T-helper 1 cell treated with Interleukin-12 subunit alpha and Interleukin-12 subunit beta and Interleukin-4 antibody, amounts not matched to agents 30 μg/mL and 1 μg/mL, for 36 hours (primary cell): ENCODE data around the gene C11orf24.

Source experiments
- H3K27ac Mint-ChIP-seq: one replicate; pipeline ENCODE4 v1.8.0; 2021; ENCODE audit warnings: mild to moderate bottlenecking, mixed read lengths
- H3K27me3 Mint-ChIP-seq: one replicate; pipeline ENCODE4 v1.8.0; 2021; ENCODE audit warnings: low read depth, mixed read lengths
- H3K36me3 Mint-ChIP-seq: one replicate; pipeline ENCODE4 v1.8.0; 2021; ENCODE audit warnings: low read depth, mixed read lengths
- H3K4me1 Mint-ChIP-seq: one replicate; pipeline ENCODE4 v1.8.0; 2021; ENCODE audit warnings: low read depth, mixed read lengths
- H3K4me3 Mint-ChIP-seq: one replicate; pipeline ENCODE4 v1.8.0; 2021; ENCODE audit warnings: mild to moderate bottlenecking, moderate library complexity, mixed read lengths
- H3K9me3 Mint-ChIP-seq: one replicate; pipeline ENCODE4 v1.8.0; 2021; ENCODE audit warnings: mixed read lengths

Gene C11orf24

DNA sequence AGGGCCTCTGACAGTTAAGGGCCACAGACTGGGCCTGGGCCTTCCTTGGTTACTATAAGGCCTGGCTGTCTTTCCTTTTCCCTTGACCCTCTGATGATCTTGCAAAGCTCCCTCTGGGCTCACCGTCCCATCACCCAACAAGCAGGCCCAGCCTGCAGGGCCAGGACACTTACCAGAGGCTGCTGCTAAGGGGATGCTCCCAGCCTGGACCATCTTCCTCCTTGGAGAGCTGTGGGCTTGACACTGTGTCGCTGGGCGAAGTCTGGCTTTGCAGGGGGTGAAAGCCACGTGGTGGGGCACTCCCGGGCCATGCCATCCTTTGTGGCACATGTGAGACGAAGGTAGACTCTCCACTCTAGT, 3.9 kb downstream of the C11orf24 start:
- Mint-ChIP-seq H3K4me3 (no peak overlapping the region), H3K9me3 (no peaks in the 10 kb centered on the region), H3K27ac (no peak overlapping the region), H3K27me3 (no peaks in the 10 kb centered on the region), H3K36me3 (peaks cover 18% of the 10 kb centered on the region), H3K4me1 (peaks cover 19% of the 10 kb centered on the region)

DNA sequence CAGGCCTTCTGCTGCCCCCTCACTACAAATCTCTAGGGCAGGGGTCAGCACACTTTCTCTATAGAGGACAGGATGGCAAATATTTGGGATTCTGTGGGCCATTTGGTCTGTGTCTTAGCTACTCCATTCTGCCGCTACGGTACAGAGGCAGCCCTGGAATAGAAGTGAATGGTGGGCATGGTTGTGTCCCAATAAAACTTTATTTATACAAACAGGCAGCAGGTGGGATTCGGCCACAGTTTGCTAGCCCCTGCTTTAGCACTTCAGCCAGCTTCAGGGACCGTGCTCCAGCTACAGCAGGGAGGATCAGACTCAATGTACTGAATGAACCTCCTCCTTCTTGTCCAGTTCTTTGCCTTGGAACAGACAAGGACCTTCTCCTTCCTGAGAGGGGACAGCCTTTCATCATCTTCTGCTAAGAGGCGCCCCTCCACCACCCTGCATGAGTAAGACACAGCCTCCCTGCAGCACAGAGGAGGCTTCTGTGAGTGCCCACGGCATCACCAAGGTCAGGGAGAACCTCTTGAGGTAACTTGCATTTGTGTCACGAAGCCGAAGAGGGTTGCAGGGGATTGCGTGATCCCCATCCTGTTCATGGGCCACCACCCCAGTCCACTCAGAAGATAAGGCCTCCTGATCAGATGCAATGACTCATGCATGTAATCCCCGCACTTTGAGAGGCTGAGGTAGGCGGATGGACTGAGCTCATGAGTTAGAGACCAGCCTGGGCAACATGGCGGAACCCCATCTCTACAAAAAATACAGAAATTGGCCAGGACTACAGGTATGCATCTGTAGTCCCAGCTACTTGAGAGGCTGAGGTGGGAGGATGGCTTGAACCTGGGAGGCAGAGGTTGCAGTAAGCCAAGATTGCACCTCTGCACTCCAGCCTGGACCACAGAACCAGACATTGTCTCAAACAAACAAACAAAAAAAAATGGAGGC, 4.6 kb downstream of the C11orf24 start:
- Mint-ChIP-seq H3K27me3 (no peaks in the 10 kb centered on the region), H3K9me3 (no peaks in the 10 kb centered on the region), H3K4me1 (peaks cover 16% of the 10 kb centered on the region), H3K4me3 (no peak overlapping the region), H3K36me3 (peaks cover 20% of the 10 kb centered on the region), H3K27ac (no peak overlapping the region)

DNA sequence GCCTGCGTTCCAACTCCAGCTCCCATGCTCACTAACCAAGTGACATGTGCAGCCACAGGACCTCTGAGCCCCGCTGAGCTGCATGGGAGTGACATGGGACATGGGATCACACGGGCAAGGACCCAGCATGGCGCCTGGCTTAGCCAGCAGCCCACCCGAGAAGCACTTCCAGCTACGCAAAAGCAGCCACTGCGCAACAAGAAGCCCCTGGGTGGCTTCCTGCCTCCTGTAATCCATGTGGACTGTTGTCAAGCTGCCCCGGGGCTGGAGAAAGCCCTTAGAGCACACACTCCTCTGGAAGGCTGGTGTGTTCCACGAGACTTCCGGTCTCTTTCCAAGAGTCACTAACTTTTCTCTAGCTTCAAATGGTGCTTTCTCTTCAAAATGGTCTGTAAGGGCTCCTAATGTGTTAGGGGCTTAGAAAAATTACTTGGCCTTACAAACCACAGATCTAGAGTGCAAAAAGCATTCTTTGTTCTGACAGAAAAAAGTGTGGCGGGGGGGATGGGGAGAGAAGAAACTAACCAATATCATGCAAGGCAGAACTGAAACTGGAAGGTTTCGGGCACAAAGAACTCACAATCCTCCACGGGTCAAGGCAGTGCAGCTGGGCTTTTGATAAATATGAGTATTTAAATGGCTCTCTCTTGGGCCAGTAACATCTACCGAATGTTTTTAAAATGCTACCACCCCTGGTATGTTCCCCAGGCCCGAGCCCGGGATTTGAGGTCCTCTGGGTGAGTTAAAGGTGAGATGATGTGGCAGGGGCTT, 5.5 kb downstream of the C11orf24 start:
- no peaks in the 10 kb centered on the region for H3K9me3 Mint-ChIP-seq
- no peaks in the 10 kb centered on the region for H3K27me3 Mint-ChIP-seq
- H3K4me3 Mint-ChIP-seq: no peak overlapping the region
- no peak overlapping the region for H3K27ac Mint-ChIP-seq
- peaks cover 23% of the 10 kb centered on the region for H3K36me3 Mint-ChIP-seq
- peaks cover 16% of the 10 kb centered on the region for H3K4me1 Mint-ChIP-seq

DNA sequence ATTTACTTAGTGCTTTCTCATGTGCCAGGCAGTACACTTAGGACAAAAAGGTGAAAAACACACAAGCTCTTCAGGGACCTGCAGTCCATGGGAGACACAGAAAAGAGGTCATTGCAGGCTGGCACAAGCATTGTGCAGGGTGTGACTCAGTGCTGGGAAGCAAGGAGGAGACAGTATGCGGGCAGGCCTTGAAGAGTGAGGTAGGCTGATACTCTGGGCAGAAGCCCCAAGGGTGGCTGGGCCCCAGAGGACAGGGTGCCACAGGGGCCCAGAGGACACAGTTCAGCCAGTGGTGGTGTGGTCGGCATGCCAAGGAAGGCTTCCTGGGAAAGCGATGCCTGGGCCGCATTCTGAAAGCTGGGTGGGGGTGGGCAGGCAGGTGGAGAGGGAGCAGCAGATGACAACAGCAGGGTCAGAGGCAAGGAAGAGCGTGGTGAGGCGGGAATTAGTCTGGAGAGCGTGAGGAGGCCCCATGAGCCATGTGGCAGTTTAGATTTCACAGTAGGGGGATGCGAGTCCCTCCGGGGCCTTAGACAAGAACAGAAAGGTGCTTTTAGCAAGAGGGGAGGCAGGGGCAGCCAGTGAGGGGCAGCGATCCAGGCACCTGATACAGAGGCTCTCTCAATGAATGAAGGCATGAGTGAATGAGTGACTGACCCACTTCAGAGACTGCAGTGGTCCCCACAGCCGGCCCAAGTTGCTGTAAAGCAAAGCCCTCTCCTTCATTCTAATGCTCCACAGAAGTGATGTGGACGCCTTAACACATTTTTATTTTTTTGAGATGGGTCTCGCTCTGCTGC, 6.8 kb downstream of the C11orf24 start:
- H3K4me3 Mint-ChIP-seq: no peak overlapping the region

DNA sequence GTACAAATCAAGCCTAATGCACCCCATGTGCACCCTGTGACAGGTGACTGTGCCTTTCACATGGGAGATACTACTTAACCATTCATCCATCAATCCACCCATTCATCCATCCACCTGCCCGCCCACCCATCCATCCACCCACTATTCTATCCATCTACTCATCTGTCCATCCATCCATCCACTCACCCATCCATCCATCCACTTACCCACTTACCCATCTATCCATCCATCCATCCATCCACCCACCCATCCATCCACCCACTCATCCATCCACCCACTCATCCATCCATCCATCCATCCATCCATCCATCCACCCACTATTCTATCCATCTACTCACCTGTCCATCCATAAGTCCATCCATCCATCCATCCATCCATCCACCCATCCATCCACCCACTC, 7.5 kb downstream of the C11orf24 start:
- H3K4me3 Mint-ChIP-seq: no peak overlapping the region
- peaks cover 27% of the 10 kb centered on the region for H3K36me3 Mint-ChIP-seq
- no peaks in the 10 kb centered on the region for H3K9me3 Mint-ChIP-seq
- no peak overlapping the region for H3K27ac Mint-ChIP-seq
- H3K27me3 Mint-ChIP-seq: no peaks in the 10 kb centered on the region
- H3K4me1 Mint-ChIP-seq: peaks cover 5% of the 10 kb centered on the region

More for the DNA sequence above, 6.8 kb downstream of the C11orf24 start:
- Mint-ChIP-seq H3K27ac (no peak overlapping the region), H3K9me3 (no peaks in the 10 kb centered on the region), H3K36me3 (peaks cover 27% of the 10 kb centered on the region), H3K4me1 (peaks cover 10% of the 10 kb centered on the region), H3K27me3 (no peaks in the 10 kb centered on the region)

DNA sequence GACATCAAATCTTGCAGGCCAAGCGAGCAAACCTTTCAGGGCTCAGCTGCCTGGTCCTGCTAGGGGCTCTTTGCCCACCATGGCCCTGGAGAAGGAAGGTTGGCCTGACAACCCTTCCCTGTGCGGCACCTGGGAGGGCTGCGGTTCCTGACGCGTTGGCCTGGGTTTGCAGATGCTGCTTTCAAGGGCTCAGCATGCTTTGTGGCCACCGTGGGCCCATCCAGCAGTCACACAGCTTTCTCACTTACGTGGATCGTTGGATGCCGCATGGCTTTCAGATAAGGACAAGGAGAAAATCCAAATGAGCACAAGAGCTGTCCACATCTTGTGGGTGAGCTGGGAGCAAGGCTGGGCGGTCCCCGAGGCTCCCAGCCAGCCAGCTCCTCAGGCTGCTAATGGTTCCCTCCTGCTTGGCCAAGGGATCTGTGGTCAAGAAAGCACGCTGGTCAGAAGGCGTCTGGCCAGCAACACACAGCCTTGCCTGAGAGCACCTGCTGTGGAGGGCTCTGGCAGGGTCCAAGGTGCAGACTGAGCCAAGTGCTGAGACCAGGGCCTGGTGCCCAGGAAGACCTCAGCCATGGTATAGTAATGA, 8.2 kb downstream of the C11orf24 start:
- peaks cover 2% of the 10 kb centered on the region for H3K4me1 Mint-ChIP-seq
- no peaks in the 10 kb centered on the region for H3K9me3 Mint-ChIP-seq
- H3K36me3 Mint-ChIP-seq: peaks cover 27% of the 10 kb centered on the region
- no peak overlapping the region for H3K4me3 Mint-ChIP-seq
- H3K27ac Mint-ChIP-seq: no peak overlapping the region
- no peaks in the 10 kb centered on the region for H3K27me3 Mint-ChIP-seq

DNA sequence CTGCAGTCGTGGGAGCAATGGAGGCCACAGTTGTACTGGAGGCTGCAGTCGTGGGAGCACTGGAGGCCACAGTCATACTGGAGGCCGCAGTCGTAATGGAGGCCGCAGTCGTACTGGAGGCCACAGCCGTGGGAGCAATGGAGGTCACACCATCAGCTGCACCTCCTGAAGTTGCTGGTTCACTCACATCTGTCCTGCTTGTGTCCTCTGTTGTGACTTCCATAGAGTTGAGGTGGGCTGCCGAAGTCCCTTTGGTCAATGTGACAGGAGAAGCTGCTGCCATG, 9.3 kb downstream of the C11orf24 start:
- Mint-ChIP-seq H3K36me3 (peaks cover 27% of the 10 kb centered on the region), H3K9me3 (no peaks in the 10 kb centered on the region), H3K4me3 (no peak overlapping the region), H3K27ac (no peak overlapping the region), H3K4me1 (peaks cover 3% of the 10 kb centered on the region), H3K27me3 (no peaks in the 10 kb centered on the region)

DNA sequence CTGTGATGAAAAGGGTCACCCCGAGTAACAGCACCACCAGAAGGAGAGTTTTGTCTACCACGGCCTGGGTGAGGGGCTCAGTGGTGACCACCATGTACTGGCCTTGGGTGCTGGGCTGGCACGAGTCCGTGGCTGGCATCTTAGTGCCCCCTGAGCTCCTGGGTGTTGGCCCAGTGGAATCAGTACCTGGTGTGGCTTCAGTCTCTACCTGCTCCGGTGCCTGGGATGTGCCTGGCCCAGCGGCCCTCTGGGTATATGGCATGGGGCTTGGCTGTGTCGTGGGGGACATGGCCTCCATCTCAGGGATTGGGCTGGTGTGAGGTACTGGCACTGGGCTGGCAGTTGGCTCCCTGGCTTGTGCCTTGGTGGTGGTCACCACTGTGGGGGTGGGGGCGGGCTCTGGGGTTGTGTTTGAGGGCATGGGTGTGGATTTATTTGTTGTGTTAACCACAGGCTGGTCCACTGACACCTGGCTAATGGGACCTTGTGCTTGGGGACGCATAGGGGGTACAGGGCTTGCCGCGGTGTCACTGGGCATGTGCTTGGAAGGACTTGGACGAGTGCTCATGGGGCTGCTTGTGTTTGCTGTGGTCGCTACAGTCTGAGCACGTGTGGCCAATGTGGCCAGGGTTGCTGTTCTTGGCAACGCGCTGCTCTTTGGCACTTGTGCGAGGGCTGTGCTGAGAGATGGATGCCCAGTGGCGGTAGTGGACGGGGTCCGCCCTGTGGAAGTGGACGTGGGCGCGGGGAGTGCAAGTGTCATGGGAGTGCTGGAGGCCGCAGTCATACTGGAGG, 9.8 kb downstream of the C11orf24 start:
- Mint-ChIP-seq H3K4me3 (no peak overlapping the region), H3K4me1 (peaks cover 4% of the 10 kb centered on the region), H3K9me3 (no peaks in the 10 kb centered on the region), H3K27me3 (no peaks in the 10 kb centered on the region), H3K36me3 (peaks cover 27% of the 10 kb centered on the region), H3K27ac (no peak overlapping the region)

DNA sequence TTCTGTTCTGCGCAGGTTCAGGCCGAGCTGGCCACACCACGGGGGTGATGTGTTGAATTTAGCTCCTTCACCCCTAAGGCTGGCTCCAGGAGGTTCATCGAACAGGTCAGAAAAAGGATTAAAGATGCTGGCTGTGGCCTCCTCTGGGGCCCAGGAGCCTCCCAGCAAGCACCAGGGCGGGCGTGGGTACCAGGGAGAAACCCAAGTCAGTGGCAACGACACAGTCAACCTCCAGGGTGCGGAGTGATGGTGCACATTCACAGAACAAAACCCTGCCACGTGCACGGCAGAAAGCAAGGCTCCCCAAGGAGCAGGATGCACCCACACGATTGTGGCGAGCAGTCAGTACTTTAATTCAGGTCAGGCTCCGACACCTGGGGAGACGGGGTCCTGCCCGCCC, 10.8 kb downstream of the C11orf24 start:
- Mint-ChIP-seq H3K27me3 (no peaks in the 10 kb centered on the region), H3K27ac (no peak overlapping the region), H3K9me3 (no peaks in the 10 kb centered on the region), H3K4me1 (peaks cover 4% of the 10 kb centered on the region), H3K4me3 (no peak overlapping the region), H3K36me3 (peaks cover 27% of the 10 kb centered on the region)

DNA sequence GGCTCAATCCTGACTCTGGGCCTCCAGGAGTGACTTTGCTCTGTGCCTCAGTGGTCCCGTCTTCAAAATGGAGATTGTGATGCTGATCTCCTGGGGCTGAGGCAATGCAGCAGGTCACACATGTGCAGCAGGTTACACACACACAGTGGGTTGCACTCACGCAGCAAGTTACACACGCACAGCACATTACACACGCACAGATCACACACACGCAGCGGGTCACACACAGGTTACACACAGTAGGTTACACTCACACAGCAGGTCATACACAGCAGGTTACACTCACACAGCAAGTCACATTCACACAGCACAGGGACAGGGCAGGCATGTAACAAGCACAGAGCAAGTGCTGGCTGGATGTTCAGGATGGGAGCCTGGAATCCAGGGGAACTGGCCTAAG, 11.3 kb downstream of the C11orf24 start:
- Mint-ChIP-seq H3K36me3 (peaks cover 23% of the 10 kb centered on the region), H3K4me1 (peaks cover 4% of the 10 kb centered on the region), H3K27ac (no peak overlapping the region), H3K9me3 (no peaks in the 10 kb centered on the region), H3K27me3 (no peaks in the 10 kb centered on the region), H3K4me3 (no peak overlapping the region)

DNA sequence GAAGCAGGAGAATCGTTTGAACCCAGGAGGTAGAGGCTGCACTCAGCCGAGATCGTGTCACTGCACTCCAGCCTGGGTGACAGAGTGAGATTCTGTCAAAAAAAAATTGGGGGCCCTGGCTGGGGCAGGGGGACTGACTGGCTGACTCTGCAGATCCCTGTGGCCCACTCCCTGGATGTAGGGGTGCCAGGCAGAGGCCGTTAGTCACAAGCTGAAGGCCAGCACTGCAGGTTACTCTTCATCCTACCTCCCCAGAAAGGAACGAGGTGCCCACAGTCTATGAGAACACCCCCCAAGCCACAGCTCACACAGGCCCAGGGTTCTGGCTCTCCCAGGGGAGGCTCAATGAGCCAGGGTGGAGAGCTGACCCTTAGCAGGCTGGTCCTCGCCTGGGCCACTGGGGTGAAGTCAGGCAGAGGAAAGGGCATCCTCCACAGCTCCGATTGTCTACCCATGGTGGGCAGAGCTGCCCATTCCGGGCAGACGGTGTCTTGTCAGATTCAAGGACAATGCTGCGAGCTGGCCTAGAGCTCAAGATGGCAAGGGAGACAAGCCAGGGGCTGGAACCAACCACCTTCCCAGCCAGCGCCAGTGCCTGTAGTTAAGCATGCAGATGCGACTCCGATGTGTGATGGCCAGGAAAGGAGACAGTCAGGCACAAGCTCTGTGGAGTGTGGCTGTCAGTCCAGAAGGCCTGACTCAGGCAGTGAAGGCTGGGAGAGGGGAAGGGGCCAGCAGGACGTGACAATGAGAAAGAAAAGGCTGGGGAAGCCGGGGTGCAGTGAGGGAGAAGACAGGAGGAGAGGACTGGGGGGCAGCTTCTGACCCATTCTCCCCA, 12.4 kb downstream of the C11orf24 start:
- Mint-ChIP-seq H3K4me3 (no peak overlapping the region), H3K4me1 (peaks cover 4% of the 10 kb centered on the region), H3K9me3 (no peaks in the 10 kb centered on the region), H3K27ac (no peak overlapping the region), H3K36me3 (peaks cover 16% of the 10 kb centered on the region), H3K27me3 (no peaks in the 10 kb centered on the region)

DNA sequence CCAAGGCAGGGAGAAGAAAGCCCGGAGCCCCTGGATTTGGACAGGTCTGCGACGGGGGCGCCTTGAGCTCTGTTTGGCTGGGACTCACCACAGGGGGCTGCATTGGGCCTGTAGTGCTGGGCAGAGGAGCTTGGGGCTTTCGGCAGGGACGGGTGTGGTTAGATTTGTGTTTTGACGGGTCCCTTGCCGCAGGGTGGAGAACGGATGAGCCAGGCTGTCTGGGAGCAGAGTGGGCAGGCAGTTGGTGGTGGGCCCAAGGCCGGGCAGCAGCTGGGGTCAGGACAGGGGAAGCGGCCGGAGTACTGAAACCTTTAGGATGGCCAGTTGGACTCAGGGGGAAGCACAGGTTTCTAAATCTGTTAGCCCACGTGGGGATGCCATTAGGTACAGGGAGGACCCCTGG, 13.4 kb downstream of the C11orf24 start:
- H3K36me3 Mint-ChIP-seq: peaks cover 9% of the 10 kb centered on the region
- no peaks in the 10 kb centered on the region for H3K9me3 Mint-ChIP-seq
- no peaks in the 10 kb centered on the region for H3K27me3 Mint-ChIP-seq
- H3K27ac Mint-ChIP-seq: no peak overlapping the region
- H3K4me3 Mint-ChIP-seq: no peak overlapping the region
- H3K4me1 Mint-ChIP-seq: peaks cover 4% of the 10 kb centered on the region
